ENCODE results near the gene RNF32.

DNA sequence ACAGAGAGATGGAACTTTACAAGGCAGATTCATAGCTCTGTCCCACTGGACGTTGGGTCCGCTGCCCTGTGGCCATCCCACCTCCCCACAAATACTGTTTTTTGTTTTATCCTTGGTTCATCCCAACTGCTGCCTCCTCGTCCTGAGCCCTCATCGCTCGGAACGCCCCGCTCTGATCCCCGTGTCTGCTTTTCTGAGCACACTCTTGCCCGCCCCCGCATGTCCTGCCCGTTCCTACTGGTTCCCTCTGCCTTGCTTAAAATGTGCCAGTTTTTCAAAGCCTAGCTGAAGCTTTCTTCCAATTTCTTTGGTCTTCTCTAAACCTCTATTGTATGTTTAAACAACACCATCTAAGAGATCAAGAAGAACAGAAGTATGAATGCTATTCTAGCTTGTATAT is 19.4 kb downstream of the RNF32 start:
- TF ChIP-seq, protein P1, sequence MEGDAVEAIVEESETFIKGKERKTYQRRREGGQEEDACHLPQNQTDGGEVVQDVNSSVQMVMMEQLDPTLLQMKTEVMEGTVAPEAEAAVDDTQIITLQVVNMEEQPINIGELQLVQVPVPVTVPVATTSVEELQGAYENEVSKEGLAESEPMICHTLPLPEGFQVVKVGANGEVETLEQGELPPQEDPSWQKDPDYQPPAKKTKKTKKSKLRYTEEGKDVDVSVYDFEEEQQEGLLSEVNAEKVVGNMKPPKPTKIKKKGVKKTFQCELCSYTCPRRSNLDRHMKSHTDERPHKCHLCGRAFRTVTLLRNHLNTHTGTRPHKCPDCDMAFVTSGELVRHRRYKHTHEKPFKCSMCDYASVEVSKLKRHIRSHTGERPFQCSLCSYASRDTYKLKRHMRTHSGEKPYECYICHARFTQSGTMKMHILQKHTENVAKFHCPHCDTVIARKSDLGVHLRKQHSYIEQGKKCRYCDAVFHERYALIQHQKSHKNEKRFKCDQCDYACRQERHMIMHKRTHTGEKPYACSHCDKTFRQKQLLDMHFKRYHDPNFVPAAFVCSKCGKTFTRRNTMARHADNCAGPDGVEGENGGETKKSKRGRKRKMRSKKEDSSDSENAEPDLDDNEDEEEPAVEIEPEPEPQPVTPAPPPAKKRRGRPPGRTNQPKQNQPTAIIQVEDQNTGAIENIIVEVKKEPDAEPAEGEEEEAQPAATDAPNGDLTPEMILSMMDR (IDR thresholded peaks at IDR 0.05) = no peak
- TF ChIP-seq POLR2A (IDR thresholded peaks at IDR 0.05) (no peak), POLR2AphosphoS5 (IDR thresholded peaks at IDR 0.05) (no peak)
